Subcutaneous adipose tissue (tissue), 4 donors: ENCODE data around the gene FAM219B. TPM values are rescaled to one million over a fixed set of nuclear protein-coding genes. Genes with fewer than 3 reads are reported as not detected.

Source experiments
- total RNA-seq, 4 donors: library from RNA; depleted of rRNA; stranded (reverse); fragments of >200 nt; gene quantifications; one replicate each; pipeline ENCODE4 v1.1.0, GENCODE V29; 2016
- TF ChIP-seq, protein P1 (sequence below): fragments of 450-650 bp; IDR thresholded peaks from one replicate; pipeline ENCODE4 v1.5.1; 2016; ENCODE audit warnings: low read depth, mild to moderate bottlenecking, control low read depth, antibody characterized with exemption, moderate library complexity

FAM219B gene
- total RNA-seq, 4 donors from 2014 or later, result 53.3 to 102 (median 65.2) TPM

DNA sequence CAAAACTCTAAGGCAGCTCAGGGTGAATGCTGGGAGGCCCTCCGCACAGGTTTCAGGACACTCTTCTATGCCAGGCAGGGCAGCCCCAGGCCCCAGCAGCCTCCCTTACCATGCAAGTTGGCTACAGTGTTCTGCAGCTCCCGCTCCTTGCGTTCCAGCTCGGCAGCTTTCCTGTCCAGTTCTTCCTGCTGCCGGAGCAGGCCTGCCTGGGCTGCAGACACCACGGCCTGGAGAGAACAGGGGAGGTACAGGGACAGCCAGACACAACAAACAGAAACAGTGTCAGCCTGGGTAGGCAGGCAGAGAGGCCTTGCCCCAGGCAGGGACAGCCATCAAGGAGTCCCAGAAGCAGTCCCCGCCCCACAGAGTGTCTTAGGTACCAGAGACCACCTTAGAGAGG lies 54.7 kb downstream of the FAM219B start:
- TF ChIP-seq, protein P1, sequence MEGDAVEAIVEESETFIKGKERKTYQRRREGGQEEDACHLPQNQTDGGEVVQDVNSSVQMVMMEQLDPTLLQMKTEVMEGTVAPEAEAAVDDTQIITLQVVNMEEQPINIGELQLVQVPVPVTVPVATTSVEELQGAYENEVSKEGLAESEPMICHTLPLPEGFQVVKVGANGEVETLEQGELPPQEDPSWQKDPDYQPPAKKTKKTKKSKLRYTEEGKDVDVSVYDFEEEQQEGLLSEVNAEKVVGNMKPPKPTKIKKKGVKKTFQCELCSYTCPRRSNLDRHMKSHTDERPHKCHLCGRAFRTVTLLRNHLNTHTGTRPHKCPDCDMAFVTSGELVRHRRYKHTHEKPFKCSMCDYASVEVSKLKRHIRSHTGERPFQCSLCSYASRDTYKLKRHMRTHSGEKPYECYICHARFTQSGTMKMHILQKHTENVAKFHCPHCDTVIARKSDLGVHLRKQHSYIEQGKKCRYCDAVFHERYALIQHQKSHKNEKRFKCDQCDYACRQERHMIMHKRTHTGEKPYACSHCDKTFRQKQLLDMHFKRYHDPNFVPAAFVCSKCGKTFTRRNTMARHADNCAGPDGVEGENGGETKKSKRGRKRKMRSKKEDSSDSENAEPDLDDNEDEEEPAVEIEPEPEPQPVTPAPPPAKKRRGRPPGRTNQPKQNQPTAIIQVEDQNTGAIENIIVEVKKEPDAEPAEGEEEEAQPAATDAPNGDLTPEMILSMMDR, result no peak

DNA sequence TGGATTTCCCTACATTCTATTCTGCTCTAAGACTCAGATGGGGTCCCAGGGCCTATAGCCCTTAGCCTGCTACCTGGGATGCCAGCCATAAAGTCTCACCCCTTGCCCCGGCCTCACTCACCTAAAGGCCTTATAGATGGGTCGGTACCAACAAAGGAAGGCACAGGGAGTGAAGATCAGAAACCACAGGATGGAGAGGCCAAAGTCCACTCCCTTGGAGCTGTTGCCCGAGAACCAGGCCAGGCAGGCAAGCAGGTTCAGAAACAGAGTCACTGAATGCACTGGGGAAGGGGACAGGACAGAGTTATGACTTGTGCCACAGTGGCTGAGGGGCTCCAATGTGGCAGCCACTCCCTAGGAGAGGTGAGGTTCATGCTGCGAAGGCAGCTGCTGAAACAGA lies 56.3 kb downstream of the FAM219B start:
- TF ChIP-seq, protein P1, result no peak

Other genes with a start within 250 kb of the FAM219B start
- gene EDC3, start 210.8 kb downstream of the FAM219B start, total RNA-seq, result 10 to 100 TPM; 10.5 to 20.4 (median 15.0) TPM
- 1 to 10 TPM; 1.1 to 9.0 (median 4.2) TPM for gene CYP1A1, start 181.3 kb downstream of the FAM219B start, total RNA-seq
- gene CYP1A2, start 158.0 kb downstream of the FAM219B start, total RNA-seq, result not detected
- gene CSK, start 124.8 kb downstream of the FAM219B start, total RNA-seq, result 10 to 100 TPM; 17.1 to 25.2 (median 21.9) TPM
- gene LMAN1L, start 94.0 kb downstream of the FAM219B start, total RNA-seq, result not detected
- not detected for gene CPLX3, start 80.2 kb downstream of the FAM219B start, total RNA-seq
- gene ULK3, start 63.7 kb downstream of the FAM219B start, total RNA-seq, result 10 to 100 TPM; 23.8 to 29.8 (median 28.7) TPM
- 10 to 100 TPM; 51.1 to 82.7 (median 64.4) TPM for gene SCAMP2, start 33.5 kb downstream of the FAM219B start, total RNA-seq
- gene MPI, start 16.8 kb downstream of the FAM219B start, total RNA-seq, result 10 to 100 TPM; 20.2 to 39.9 (median 31.9) TPM
- 100 to 1,000 TPM in 1 of 4 donors, 10 to 100 TPM in 3; 72.4 to 108 (median 97.1) TPM for gene COX5A, start 31.2 kb upstream of the FAM219B start, total RNA-seq
- gene RPP25, start 49.9 kb upstream of the FAM219B start, total RNA-seq, result 10 to 100 TPM in 2 of 4 donors, 1 to 10 TPM in 2; 3.3 to 12.4 (median 8.6) TPM
- gene SCAMP5, start 88.7 kb upstream of the FAM219B start, total RNA-seq, result 1 to 10 TPM; 1.3 to 4.1 (median 2.6) TPM
- gene PPCDC, start 116.7 kb upstream of the FAM219B start, total RNA-seq, result 10 to 100 TPM; 10.5 to 20.2 (median 14.5) TPM